ENCODE results near the gene HDAC8. TPM values are rescaled to one million over a fixed set of nuclear protein-coding genes. Genes with fewer than 3 reads are reported as not detected.
A peak's percentile ranks its signal among the peaks of the same experiment; 100 is the strongest.

Gene HDAC8
- total RNA-seq, 1 experiment from 2014 or later = 26.7 TPM

DNA sequence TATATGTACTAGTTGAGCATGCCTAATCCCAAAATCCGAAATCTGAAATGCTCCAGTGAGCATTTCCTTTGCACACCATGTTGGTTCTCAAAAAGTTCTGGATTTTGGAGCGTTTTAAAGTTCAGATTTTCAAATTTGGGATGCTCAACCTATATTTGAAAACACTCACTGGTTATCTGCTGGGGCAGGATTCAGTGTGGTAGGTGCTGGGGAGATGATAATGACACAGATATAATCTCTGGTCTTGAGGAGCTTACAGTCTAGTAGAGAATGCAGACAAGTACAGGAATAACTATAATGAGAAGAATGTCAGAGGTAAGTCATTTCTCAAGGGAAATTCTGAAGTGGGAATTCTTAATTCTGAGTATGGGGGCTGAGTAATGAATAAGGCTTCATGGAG, 207.5 kb downstream of the HDAC8 start:
- DNase-seq (ENCODE audit: unreplicated experiment) = no peak
- intact Hi-C loops (cut with micrococcal nuclease) = no loop called here
- ChIA-PET CTCF (no interaction called here), POLR2A (no interaction called here)
- H3K4me1 Mint-ChIP-seq (ENCODE audit: insufficient read depth, unreplicated experiment) = no peaks in the 10 kb centered on the region
- no peaks in the 10 kb centered on the region for H3K9me3 Mint-ChIP-seq (ENCODE audit: unreplicated experiment)
- H3K4me3 Mint-ChIP-seq (ENCODE audit: unreplicated experiment) = no peak overlapping the region
- TF ChIP-seq, protein P1, sequence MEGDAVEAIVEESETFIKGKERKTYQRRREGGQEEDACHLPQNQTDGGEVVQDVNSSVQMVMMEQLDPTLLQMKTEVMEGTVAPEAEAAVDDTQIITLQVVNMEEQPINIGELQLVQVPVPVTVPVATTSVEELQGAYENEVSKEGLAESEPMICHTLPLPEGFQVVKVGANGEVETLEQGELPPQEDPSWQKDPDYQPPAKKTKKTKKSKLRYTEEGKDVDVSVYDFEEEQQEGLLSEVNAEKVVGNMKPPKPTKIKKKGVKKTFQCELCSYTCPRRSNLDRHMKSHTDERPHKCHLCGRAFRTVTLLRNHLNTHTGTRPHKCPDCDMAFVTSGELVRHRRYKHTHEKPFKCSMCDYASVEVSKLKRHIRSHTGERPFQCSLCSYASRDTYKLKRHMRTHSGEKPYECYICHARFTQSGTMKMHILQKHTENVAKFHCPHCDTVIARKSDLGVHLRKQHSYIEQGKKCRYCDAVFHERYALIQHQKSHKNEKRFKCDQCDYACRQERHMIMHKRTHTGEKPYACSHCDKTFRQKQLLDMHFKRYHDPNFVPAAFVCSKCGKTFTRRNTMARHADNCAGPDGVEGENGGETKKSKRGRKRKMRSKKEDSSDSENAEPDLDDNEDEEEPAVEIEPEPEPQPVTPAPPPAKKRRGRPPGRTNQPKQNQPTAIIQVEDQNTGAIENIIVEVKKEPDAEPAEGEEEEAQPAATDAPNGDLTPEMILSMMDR (IDR thresholded peaks at IDR 0.05; ENCODE audit: unreplicated experiment) = no peak
- no peak overlapping the region for H3K27ac Mint-ChIP-seq (ENCODE audit: low read depth, unreplicated experiment)
- peaks cover 89% of the 10 kb centered on the region for H3K27me3 Mint-ChIP-seq (ENCODE audit: insufficient read depth, unreplicated experiment)
- BruUV-seq (replicated peaks) = no TSS peak
- peaks cover 7% of the 10 kb centered on the region for H3K36me3 Mint-ChIP-seq (ENCODE audit: insufficient read depth, unreplicated experiment)

- H3K27me3 Mint-ChIP-seq (ENCODE audit: insufficient read depth, unreplicated experiment) = peaks cover 91% of the 10 kb centered on the region
- H3K9me3 Mint-ChIP-seq (ENCODE audit: unreplicated experiment) = no peaks in the 10 kb centered on the region
- POLR2A ChIA-PET = no interaction called here
- TF ChIP-seq, protein P1 (IDR thresholded peaks at IDR 0.05; ENCODE audit: unreplicated experiment) = no peak
- BruUV-seq (replicated peaks) = no TSS peak
- no peak for DNase-seq (ENCODE audit: unreplicated experiment)
- H3K27ac Mint-ChIP-seq (ENCODE audit: low read depth, unreplicated experiment) = no peak overlapping the region
- CTCF ChIA-PET = no interaction called here
- no peaks in the 10 kb centered on the region for H3K36me3 Mint-ChIP-seq (ENCODE audit: insufficient read depth, unreplicated experiment)
- H3K4me1 Mint-ChIP-seq (ENCODE audit: insufficient read depth, unreplicated experiment) = peaks cover 4% of the 10 kb centered on the region
- no peak overlapping the region for H3K4me3 Mint-ChIP-seq (ENCODE audit: unreplicated experiment)
- intact Hi-C loops (cut with micrococcal nuclease) = no loop called here
Measured at GRCh38 chrX:72360326-72360725, 212.3 kb downstream of the HDAC8 start.

GRCh38 chrX:72358313-72358712, 214.3 kb downstream of the HDAC8 start:
- Mint-ChIP-seq H3K4me1 (ENCODE audit: insufficient read depth, unreplicated experiment) (peaks cover 4% of the 10 kb centered on the region), H3K27me3 (ENCODE audit: insufficient read depth, unreplicated experiment) (peaks cover 91% of the 10 kb centered on the region), H3K4me3 (ENCODE audit: unreplicated experiment) (no peak overlapping the region), H3K9me3 (ENCODE audit: unreplicated experiment) (no peaks in the 10 kb centered on the region), H3K36me3 (ENCODE audit: insufficient read depth, unreplicated experiment) (no peaks in the 10 kb centered on the region), H3K27ac (ENCODE audit: low read depth, unreplicated experiment) (no peak overlapping the region)
- intact Hi-C loops (cut with micrococcal nuclease) = no loop called here
- peak; percentile 42 for DNase-seq (ENCODE audit: unreplicated experiment)
- CTCF ChIA-PET = no interaction called here
- TF ChIP-seq, protein P1 (IDR thresholded peaks at IDR 0.05; ENCODE audit: unreplicated experiment) = no peak
- BruUV-seq (replicated peaks) = no TSS peak
- POLR2A ChIA-PET = no interaction called here

DNA sequence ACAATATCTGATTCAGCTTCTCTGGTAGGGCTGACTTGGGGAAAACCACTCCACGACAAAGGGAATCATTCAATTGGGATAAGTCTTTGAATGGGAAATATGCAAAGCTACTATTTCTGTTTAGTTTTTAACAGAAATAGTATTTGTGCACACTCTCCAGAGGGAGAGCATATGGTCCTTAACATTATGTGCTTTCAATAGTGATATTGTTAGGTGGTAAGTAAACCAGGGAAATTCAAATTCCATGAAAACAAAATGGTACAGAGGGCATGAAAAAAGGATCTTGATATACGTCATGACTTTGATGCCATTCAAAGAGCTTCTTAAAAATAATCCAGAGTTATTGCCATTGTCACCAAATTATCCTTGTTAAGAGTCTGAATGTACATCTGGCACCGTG, 219.9 kb downstream of the HDAC8 start:
- ChIA-PET CTCF (no interaction called here), POLR2A (no interaction called here)
- Mint-ChIP-seq H3K9me3 (ENCODE audit: unreplicated experiment) (no peaks in the 10 kb centered on the region), H3K4me3 (ENCODE audit: unreplicated experiment) (no peak overlapping the region), H3K27ac (ENCODE audit: low read depth, unreplicated experiment) (no peak overlapping the region), H3K4me1 (ENCODE audit: insufficient read depth, unreplicated experiment) (no peaks in the 10 kb centered on the region), H3K36me3 (ENCODE audit: insufficient read depth, unreplicated experiment) (peaks cover 6% of the 10 kb centered on the region), H3K27me3 (ENCODE audit: insufficient read depth, unreplicated experiment) (peaks cover 91% of the 10 kb centered on the region)
- no peak for DNase-seq (ENCODE audit: unreplicated experiment)
- TF ChIP-seq, protein P1 (IDR thresholded peaks at IDR 0.05; ENCODE audit: unreplicated experiment) = no peak
- BruUV-seq (replicated peaks) = no TSS peak
- intact Hi-C loops (cut with micrococcal nuclease) = no loop called here
